PC-3 (cell line): Measurements from ENCODE around the gene GPC1. TPM values are rescaled to one million over a fixed set of nuclear protein-coding genes. Genes with fewer than 3 reads are reported as not detected.

Experiments
- ATAC-seq: fragments of 200-7000 bp; cut with Tn5 transposase; 2 replicates; pipeline ENCODE4 v1.9.1; 2020; ENCODE audit warnings: mild to moderate bottlenecking, moderate library complexity
- BruUV-seq: library from RNA; stranded (reverse); fragments of 400-500 nt; replicated peaks from 2 replicates; lab custom pipeline; 2021; lab: Mats Ljungman, UMichigan
- CTCF ChIA-PET: fragments of 300-600 bp; sonication (Branson Sonifier 250); formaldehyde crosslinking; loops from one replicate; lab custom pipeline; 2022; ENCODE audit warnings: antibody characterized with exemption; lab: Charles Lee
- POLR2A ChIA-PET: fragments of 300-600 bp; sonication (Branson Sonifier 250); formaldehyde crosslinking; loops from one replicate; lab custom pipeline; 2022; ENCODE audit warnings: antibody characterized with exemption; ENCODE audit not compliant: unreplicated experiment; lab: Charles Lee
- DNase-seq: peaks from one replicate; pipeline ENCODE4 v3.0.0-alpha.2; 2015
- H2AFZ ChIP-seq: fragments of 300-600 bp; sonication (generic); 2 replicates; pipeline ENCODE4 v1.6.0; 2016; ENCODE audit warnings: antibody characterized with exemption, low read length
- H3F3A ChIP-seq: fragments of 300-600 bp; sonication (generic); one replicate; pipeline ENCODE4 v1.6.0; 2017; ENCODE audit warnings: antibody characterized with exemption, low read length, control low read depth, mild to moderate bottlenecking; ENCODE audit not compliant: unreplicated experiment
- H3K27ac ChIP-seq: fragments of 300-600 bp; sonication (generic); 2 replicates; pipeline ENCODE4 v1.5.1; 2016; ENCODE audit warnings: mild to moderate bottlenecking, low read length
- H3K27me3 ChIP-seq: fragments of 300-600 bp; sonication (generic); 2 replicates; pipeline ENCODE4 v1.6.1; 2016; ENCODE audit warnings: low read length, mixed read lengths
- H3K36me3 ChIP-seq: fragments of 300-600 bp; sonication (generic); 2 replicates; pipeline ENCODE4 v1.6.1; 2016; ENCODE audit warnings: low read depth, mixed run types, low read length, mixed read lengths
- H3K4me1 ChIP-seq: fragments of 300-600 bp; sonication (generic); 2 replicates; pipeline ENCODE4 v1.5.1; 2016; ENCODE audit warnings: low read length; ENCODE audit not compliant: insufficient read depth
- H3K4me2 ChIP-seq: fragments of 300-600 bp; sonication (generic); 2 replicates; pipeline ENCODE4 v1.6.0; 2016; ENCODE audit warnings: low read length
- H3K4me3 ChIP-seq: fragments of 300-600 bp; sonication (generic); 2 replicates; pipeline ENCODE4 v1.5.1; 2016; ENCODE audit warnings: mild to moderate bottlenecking, low read length, mixed read lengths
- H3K79me2 ChIP-seq: fragments of 300-600 bp; sonication (generic); 2 replicates; pipeline ENCODE4 v1.6.1; 2017; ENCODE audit warnings: low read length, mixed read lengths
- H3K9ac ChIP-seq: fragments of 300-600 bp; sonication (generic); 2 replicates; pipeline ENCODE4 v1.6.0; 2016; ENCODE audit warnings: mild to moderate bottlenecking, low read length
- H3K9me2 ChIP-seq: fragments of 300-600 bp; sonication (generic); replicated peaks from 2 replicates; pipeline ENCODE4 v1.6.1; 2016; ENCODE audit warnings: mixed run types, low read length, mixed read lengths
- H3K9me3 ChIP-seq: fragments of 300-600 bp; sonication (generic); 2 replicates; pipeline ENCODE4 v1.6.1; 2016; ENCODE audit warnings: low read length, mixed read lengths
- H4K20me1 ChIP-seq: fragments of 300-600 bp; sonication (generic); 2 replicates; pipeline ENCODE4 v1.6.1; 2016; ENCODE audit warnings: low read length, mixed read lengths
- EZH2 ChIP-seq: fragments of 300-600 bp; sonication (generic); IDR thresholded peaks from one replicate; pipeline ENCODE4 v1.6.1; 2017; ENCODE audit warnings: antibody characterized with exemption, mild to moderate bottlenecking, low read length; ENCODE audit not compliant: unreplicated experiment
- EZH2phosphoT487 ChIP-seq: fragments of 300-600 bp; sonication (generic); IDR thresholded peaks from 2 replicates; pipeline ENCODE4 v1.6.1; 2018; ENCODE audit warnings: mild to moderate bottlenecking, antibody characterized with exemption, low read length, borderline replicate concordance
- intact Hi-C: fragments of 100-400 bp; cut with micrococcal nuclease; formaldehyde crosslinking; loops from 2 replicates; pipeline ENCODE4 v1.9.0; 2023
- total RNA-seq: library from RNA; depleted of rRNA; stranded (reverse); fragments of >200 nt; gene quantifications from 2 replicates; pipeline ENCODE4 v1.2.3, GENCODE V29; 2014
- TF ChIP-seq, protein P1 (sequence below): fragments of 300-600 bp; sonication (generic); conservative IDR thresholded peaks from 2 replicates; pipeline ENCODE4 v1.5.1; 2017; ENCODE audit warnings: antibody characterized with exemption, low read depth, mild to moderate bottlenecking, low read length

GPC1 gene
- total RNA-seq, 1 experiment from 2014 or later: 37.1 TPM

DNA sequence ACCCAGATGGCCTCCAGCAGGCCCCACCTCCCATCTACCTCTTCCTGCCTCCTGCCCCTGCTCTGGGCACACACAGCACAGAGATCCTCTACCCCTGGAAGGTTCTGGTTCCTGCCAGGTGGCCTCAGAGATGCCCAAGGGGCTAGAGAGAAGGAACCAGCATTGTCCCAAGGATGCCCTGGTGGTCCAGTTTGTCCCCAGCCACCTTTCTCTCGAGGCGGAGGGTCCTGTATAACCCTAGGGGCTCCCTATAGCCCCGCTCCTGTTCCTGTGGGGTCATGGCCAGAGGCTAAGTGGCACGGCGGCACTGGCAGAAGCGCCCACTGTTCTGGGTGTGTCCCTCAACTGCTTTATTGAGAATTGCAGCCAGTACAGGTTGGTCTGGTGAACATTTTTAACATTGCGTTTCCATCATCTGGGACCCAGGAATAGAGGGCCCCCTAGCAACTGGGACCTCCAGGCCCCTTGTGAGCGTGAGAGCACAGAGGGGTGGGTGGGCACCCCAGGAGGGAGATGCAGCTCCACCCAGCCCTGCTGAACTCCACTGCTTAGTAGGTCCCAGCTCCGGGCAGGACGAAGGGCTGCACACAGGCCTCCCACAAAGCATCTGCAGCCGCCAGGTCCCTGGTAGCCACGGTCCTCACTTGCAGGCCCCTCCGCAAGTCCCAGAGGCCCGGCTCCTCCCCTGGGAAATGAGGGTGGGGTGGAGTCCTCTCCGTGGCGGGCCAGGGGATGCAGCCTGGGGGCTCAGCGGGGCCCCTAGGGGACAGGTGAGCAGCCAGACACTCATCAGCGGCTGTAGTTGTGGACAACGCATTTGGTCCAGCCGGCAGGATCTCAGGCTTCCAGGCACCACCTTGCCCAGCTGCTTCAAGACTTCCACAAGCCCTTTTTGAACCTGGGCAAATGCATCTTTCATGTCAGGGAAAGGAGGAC, 33.1 kb downstream of the GPC1 start:
- CTCF ChIA-PET: no interaction called here
- Histone ChIP-seq H4K20me1 (no peaks in the 10 kb centered on the region), H3K79me2 (no peaks in the 10 kb centered on the region), H3K9me2 (no peaks in the 10 kb centered on the region), H3K27ac (no peak overlapping the region), H3K9ac (no peak overlapping the region), H2AFZ (no peak overlapping the region), H3K36me3 (peaks cover 5% of the 10 kb centered on the region), H3K9me3 (peaks cover 3% of the 10 kb centered on the region; the same call in 1 of the 2 replicates), H3K27me3 (no peaks in the 10 kb centered on the region), H3K4me2 (no peak overlapping the region), H3K4me1 (no peaks in the 10 kb centered on the region), H3F3A (no peaks in the 10 kb centered on the region), H3K4me3 (no peak overlapping the region)
- DNase-seq (no peak), ATAC-seq (no peak; the same call in 1 of the 2 replicates)
- TF ChIP-seq, protein P1, sequence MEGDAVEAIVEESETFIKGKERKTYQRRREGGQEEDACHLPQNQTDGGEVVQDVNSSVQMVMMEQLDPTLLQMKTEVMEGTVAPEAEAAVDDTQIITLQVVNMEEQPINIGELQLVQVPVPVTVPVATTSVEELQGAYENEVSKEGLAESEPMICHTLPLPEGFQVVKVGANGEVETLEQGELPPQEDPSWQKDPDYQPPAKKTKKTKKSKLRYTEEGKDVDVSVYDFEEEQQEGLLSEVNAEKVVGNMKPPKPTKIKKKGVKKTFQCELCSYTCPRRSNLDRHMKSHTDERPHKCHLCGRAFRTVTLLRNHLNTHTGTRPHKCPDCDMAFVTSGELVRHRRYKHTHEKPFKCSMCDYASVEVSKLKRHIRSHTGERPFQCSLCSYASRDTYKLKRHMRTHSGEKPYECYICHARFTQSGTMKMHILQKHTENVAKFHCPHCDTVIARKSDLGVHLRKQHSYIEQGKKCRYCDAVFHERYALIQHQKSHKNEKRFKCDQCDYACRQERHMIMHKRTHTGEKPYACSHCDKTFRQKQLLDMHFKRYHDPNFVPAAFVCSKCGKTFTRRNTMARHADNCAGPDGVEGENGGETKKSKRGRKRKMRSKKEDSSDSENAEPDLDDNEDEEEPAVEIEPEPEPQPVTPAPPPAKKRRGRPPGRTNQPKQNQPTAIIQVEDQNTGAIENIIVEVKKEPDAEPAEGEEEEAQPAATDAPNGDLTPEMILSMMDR: no peak
- TF ChIP-seq EZH2phosphoT487: no peak
- TF ChIP-seq EZH2: no peak
- intact Hi-C loops: no loop called here
- POLR2A ChIA-PET: no interaction called here
- no TSS peak for BruUV-seq

DNA sequence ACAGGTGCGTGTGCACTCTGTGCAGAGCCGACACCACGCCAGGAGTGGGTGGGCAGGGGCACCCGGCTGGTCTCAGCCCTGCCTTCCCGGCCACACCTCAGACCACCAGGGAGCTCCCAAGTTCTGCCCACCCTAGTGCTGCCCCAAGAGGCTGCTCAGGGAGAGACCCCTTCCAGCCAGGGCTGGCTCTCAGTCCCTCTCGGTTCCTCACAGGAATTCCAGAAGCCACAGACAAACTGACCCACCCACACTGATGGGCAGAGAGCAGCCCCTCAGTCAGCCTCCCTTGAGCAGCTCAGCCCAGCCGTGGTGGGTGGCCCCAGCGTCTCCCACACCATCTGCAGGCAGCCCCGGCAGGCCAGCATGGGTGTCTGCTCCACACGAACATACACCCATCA, 33.8 kb downstream of the GPC1 start:
- Histone ChIP-seq H3K36me3 (no peaks in the 10 kb centered on the region; the same call in 1 of the 2 replicates), H3K9ac (no peak overlapping the region), H3K4me1 (no peaks in the 10 kb centered on the region), H4K20me1 (no peaks in the 10 kb centered on the region), H3K4me2 (no peak overlapping the region), H3K9me3 (peaks cover 6% of the 10 kb centered on the region; the same call in 1 of the 2 replicates), H3K27ac (no peak overlapping the region), H3F3A (no peaks in the 10 kb centered on the region), H2AFZ (no peak overlapping the region), H3K79me2 (no peaks in the 10 kb centered on the region), H3K4me3 (no peak overlapping the region), H3K27me3 (no peaks in the 10 kb centered on the region), H3K9me2 (no peaks in the 10 kb centered on the region)
- no peak for DNase-seq
- BruUV-seq: no TSS peak
- CTCF ChIA-PET: no interaction called here
- TF ChIP-seq, protein P1: no peak
- no peak for TF ChIP-seq EZH2
- no peak for TF ChIP-seq EZH2phosphoT487
- no peak for ATAC-seq
- intact Hi-C loops: no loop called here
- POLR2A ChIA-PET: no interaction called here

DNA sequence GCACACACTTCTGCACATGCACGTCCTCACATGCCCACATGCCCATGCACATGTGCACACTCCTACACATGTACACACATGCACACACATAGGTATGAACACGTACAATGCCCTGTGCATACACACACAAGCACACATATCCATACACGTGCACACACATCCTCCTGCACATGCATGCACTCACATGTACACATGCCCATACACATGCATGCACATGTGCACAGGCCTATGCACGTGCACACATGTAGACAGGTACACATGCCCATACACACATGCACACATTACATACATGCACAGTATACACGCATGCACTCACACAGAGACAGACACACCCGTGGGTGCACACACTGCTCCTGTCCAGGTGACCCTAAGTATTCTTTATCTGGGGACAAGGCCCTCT, 34.3 kb downstream of the GPC1 start:
- Histone ChIP-seq H3F3A (no peaks in the 10 kb centered on the region), H2AFZ (no peak overlapping the region), H3K36me3 (no peaks in the 10 kb centered on the region), H3K4me2 (no peak overlapping the region), H3K9me3 (peaks cover 6% of the 10 kb centered on the region; the same call in 1 of the 2 replicates), H3K4me1 (no peaks in the 10 kb centered on the region), H3K9me2 (no peaks in the 10 kb centered on the region), H3K27ac (no peak overlapping the region), H3K27me3 (no peaks in the 10 kb centered on the region), H3K9ac (no peak overlapping the region), H3K4me3 (no peak overlapping the region), H3K79me2 (no peaks in the 10 kb centered on the region), H4K20me1 (no peaks in the 10 kb centered on the region)
- no peak for ATAC-seq
- BruUV-seq: no TSS peak
- POLR2A ChIA-PET: no interaction called here
- TF ChIP-seq EZH2phosphoT487 (no peak), EZH2 (no peak)
- TF ChIP-seq, protein P1: no peak
- no peak for DNase-seq
- intact Hi-C loops: no loop called here
- CTCF ChIA-PET: no interaction called here
